NCI-H1436 treated with DMSO at 0.1 percent for 48 hours (cell line): ENCODE results near the gene TNPO3.

Experiments
- DNase-seq: peaks from one replicate; lab custom pipeline; 2025; lab: John Stamatoyannopoulos, UW

The TNPO3 gene

GRCh38 chr7:128939075-128939860 lies 115.6 kb downstream of the TNPO3 start:
- no peak for DNase-seq

DNA sequence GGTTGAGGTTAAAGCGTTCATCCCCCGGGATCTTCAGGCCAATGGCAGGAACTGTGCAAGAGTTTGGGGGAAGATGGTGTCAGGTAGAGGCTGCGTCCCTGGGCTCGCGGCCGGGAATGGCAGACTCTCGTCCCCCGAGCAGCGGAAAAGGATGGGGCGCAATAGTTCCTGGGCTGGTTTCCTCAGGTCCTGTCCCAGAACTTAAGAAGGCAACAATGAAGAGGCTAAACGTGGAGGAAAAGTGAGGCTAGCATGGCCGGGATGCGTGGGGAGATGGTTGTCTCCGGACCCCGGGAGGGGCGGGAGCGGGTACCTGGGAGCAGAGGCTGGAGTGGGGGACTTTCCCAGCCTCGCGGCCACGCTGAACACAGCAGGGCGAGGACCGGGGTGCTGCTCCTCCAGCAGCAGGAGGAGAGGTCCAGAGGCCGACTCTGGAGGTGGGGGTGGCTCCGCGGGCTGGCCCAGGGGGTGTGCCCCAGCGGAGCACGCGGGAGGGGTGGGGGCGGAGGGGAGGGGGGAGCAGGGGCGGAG lies 116.3 kb downstream of the TNPO3 start:
- DNase-seq = no peak

- no peak for DNase-seq
Measured at GRCh38 chr7:128937647-128938543, 117.0 kb downstream of the TNPO3 start, which contains the start of gene IRF5. Gene IRF5 (plus strand): TSS chr7:128937927. CDS start chr7:128942082, 4,155 bp downstream.

DNA sequence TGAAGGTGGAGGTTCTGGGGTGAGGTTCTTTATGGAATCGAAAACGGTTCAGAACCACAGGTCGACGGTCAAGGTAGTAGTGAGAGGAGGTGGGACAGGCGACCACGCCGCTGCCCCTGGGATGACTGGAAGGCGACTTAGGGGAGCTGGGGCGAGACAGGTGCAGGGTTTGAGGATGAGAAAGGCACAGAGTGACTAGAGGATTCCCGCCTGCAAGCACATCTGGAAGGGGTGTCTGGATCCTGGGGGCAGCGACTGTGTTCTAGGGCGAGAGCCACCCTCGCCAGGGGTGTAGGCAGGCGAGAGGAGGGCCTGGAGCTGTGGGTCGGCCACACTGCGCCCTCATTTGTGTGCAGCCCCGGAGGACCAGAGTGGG lies 117.7 kb downstream of the TNPO3 start:
- no peak for DNase-seq

- DNase-seq = no peak
Measured at GRCh38 chr7:128936798-128937197, 118.1 kb downstream of the TNPO3 start.

GRCh38 chr7:128935342-128935730 lies 119.6 kb downstream of the TNPO3 start:
- no peak for DNase-seq

GRCh38 chr7:128934361-128935341 lies 120.3 kb downstream of the TNPO3 start:
- DNase-seq = no peak

DNA sequence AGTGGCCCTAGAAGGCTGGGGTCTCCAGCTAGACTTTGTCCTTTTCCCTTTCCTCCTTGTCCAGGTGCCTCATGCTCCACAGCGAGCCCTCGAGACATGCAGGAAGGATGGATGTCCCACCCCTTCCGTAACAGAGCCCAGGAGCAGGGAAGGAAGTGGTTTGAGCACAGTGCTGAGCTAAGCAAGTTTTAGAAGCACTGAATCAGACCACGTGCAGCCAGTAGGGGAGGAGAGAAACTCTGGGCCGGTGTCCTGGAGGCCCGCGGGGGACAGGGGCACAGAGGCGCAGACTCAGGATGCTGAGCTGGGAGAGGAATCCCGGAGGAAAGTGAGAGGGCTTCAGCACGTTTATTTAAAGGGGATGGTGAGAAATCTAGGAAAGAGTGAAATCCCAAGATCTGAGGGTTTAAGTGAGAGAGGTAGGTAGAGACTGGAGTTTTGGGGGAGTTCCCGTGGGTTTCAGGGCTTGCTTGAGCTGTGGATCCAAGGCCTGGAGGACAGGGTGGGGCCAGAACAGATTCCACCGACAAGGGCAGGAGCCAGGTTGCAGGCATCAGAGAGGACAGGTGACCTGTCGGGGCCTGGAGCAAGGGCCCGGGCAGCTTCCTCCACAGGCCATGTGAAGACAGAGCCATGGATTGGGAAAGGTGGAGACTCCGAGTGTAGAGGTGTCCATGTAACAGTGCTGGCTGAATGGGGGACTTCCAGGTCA lies 121.6 kb downstream of the TNPO3 start:
- no peak for DNase-seq

DNA sequence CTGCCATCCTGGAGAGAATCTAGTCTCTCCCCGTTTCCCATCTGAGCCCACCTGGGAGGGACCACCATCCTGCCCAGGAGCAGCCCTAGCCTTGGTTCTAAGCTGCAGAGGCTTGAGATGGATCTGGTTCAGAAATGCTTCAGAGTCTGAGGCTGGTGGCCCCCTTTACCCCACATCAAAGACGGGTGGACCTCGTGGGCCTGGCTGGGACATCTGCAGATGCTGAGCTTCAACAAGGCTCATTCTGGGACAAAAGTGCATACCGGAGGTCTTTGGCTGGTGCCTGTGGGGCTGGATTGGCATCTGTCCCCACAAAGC lies 122.1 kb downstream of the TNPO3 start:
- DNase-seq = no peak

- DNase-seq = no peak
Measured at GRCh38 chr7:128931965-128932861, 122.7 kb downstream of the TNPO3 start.

DNA sequence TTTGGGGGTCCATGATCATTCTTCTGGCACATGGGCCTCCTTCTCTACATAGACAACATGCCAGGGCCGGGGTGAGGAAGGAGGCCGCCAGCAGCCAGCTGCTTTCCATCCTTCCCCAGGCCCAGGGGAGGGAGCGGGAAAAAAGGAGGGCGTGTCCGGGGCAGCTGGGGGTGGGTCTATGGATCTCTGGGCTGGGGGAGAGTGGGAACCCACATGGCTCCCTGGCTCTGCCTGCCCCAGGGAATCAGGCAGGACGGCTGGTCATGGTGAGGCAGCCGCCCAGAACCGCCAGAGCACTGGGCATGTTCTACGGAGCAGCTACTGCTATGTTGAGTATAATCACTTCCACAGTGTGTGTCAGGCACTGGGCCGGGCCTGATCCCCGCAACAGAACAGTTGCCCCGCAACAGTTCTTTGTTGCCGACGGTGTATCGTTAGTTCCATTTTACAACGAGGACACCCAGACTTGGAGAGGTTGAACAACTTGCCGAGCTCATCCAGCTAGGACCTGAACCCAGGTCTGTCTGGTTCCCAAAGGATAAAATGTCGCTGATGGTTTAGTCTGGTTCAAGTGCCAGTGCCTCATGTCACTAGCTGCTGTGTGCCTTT lies 123.6 kb downstream of the TNPO3 start:
- DNase-seq = no peak

DNA sequence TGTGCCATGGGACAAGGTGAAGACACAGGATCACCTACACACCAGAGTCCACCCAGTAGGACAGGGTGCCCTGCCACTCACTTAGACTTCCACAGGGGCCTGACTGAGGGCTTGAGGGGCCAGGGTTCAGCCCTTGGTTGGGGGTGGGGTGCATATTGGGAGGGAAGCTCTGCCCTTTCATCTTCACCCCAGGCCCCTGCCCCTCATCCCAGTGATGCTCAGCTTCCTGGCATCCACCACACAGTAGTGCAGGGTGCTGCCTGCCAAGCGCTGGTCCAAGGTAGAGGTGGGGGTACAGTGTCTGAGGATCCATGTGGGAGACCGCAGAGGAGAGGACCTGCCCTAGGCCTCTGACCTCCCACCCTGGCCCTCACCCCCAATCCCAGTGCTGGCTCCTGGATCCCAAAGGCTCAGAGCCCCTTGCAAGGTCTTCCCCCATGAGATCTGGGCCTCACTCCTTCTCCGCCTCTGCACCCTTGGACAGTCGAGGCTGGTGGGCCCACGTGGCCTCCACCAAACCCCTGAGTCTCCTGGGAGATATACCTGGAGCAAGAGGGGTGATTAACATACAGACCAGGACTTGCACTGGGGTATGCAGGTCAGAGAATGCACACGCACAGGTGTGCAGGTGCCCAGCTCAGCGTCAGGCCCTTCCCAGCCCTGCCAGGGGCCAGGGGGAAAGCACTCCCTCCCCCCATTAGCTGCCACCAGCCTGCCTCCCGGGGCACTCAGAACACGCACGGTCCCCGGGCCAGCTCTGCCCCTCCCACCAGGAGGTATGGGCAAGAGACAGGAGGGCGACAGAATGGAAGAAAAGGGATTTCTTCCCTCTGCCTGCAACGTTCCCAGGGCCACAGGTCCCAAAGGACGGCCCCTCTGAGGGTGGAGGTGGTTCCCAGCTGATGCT lies 125.8 kb downstream of the TNPO3 start:
- no peak for DNase-seq

GRCh38 chr7:128928159-128928813 lies 126.6 kb downstream of the TNPO3 start:
- no peak for DNase-seq

DNA sequence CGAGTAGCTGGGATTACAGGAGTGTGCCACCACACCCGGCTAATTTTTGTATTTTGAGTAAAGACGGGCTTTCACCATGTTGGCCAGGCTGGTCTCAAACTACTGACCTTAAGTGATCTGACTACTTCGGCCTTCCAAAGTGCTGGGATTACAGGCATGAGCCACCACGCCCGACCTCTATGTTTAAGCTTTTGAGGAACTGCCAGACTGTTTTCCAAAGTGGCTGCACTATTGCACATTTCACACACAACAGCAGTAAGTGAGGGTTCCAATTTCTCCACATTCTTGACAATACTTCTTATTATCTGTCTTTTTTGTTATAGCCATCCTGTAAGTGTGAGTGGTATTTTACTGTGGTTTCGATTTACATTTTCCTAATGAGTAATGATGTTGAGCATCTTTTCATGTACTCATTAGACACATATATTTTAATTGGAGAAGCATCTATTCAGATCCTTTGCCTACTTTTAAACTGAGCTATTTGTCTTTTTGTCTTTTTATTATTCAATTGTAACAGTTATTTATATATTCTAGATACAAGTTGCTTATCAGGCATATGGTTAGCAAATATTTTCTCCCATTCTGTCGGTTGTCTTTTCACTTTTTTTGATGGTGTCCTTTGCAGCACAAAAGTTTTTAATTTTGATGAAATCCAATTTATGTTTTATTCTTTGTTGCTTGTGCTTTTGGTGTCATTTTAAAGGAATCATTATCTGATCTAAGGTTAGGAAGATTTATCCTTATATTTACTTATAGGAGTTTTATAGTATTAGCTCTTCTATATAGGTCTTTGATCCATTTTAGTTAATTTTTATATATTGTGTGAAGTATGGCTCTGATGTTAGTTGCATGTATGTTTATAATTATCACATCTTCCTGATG lies 130.0 kb downstream of the TNPO3 start:
- no peak for DNase-seq

DNA sequence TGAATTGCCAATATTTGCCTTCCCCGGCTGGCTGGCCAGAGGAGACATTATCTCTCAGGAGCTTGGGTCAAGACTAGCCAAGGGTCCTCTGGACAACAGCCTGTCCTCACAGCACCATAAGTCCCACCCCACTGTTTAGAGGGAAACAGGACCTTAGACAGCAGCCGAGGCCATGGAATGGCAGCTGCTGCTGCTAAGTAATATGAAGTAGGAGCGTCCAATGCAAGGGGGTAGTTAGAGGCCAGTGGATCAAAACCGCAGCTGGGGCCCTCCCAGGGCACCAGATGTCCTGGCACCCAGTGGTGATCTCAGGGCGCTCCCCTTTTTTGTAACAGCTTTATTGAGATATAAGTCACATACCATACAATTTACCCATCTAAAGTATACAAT lies 131.5 kb downstream of the TNPO3 start:
- no peak for DNase-seq

GRCh38 chr7:128922496-128923410 lies 132.2 kb downstream of the TNPO3 start:
- DNase-seq = no peak
